HEK293 (cell line): ENCODE measurements around the gene DUSP16.

ENCODE experiments used
- CTCF ChIA-PET: fragments of 350-600 bp; formaldehyde crosslinking; extraction: SDS; loops from one replicate; lab custom pipeline; 2021; ENCODE audit warnings: antibody characterized with exemption; lab: Yijun Ruan, JAX
- POLR2A ChIA-PET: fragments of 300-600 bp; formaldehyde crosslinking; extraction: SDS; loops from one replicate; lab custom pipeline; 2020; ENCODE audit warnings: antibody characterized with exemption, inconsistent platforms; lab: Yijun Ruan, JAX
- H3K27ac ChIP-seq: fragments of 200-500 bp; sonication (Bioruptor generic); 2 replicates; pipeline ENCODE4 v1.5.1; 2014; ENCODE audit warnings: low read depth, low read length, control low read depth, inconsistent platforms; ENCODE audit errors: extremely low read depth
- H3K36me3 ChIP-seq, 2 experiments: fragments of 200-500 bp in 1 of 2; sonication (Bioruptor generic) in 1 of 2; 1 replicate in 1 of 2; 2 replicates in 1 of 2; pipeline ENCODE4 v1.5.1; 2014 to 2017; ENCODE audit warnings: inconsistent platforms in 2 of 2, low read length in 2 of 2; ENCODE audit not compliant: control insufficient read depth in 2 of 2, insufficient read depth in 1 of 2
- H3K4me1 ChIP-seq: fragments of 200-500 bp; sonication (Bioruptor generic); 2 replicates; pipeline ENCODE4 v1.5.1; 2014; ENCODE audit warnings: mild to moderate bottlenecking, low read length, inconsistent platforms; ENCODE audit not compliant: control insufficient read depth, insufficient read depth
- H3K4me3 ChIP-seq: 2 replicates; pipeline ENCODE4 v1.5.1; 2011; ENCODE audit warnings: low read depth, mild to moderate bottlenecking, control low read depth, low read length, moderate library complexity
- H3K9me3 ChIP-seq: fragments of 200-500 bp; sonication (Bioruptor generic); 2 replicates; pipeline ENCODE4 v1.5.1; 2014; ENCODE audit warnings: low read depth, low read length, inconsistent platforms; ENCODE audit not compliant: control insufficient read depth, insufficient read depth
- KLF16 ChIP-seq: fragments of 450-650 bp; formaldehyde crosslinking; IDR thresholded peaks from 2 replicates; pipeline ENCODE4 v1.5.1; 2017; ENCODE audit warnings: missing biosample characterization, missing genetic modification characterization
- OSR2 ChIP-seq: fragments of 450-650 bp; formaldehyde crosslinking; IDR thresholded peaks from 2 replicates; pipeline ENCODE4 v1.5.1; 2016; ENCODE audit warnings: missing biosample characterization, missing genetic modification characterization
- PRDM10 ChIP-seq: fragments of 450-650 bp; formaldehyde crosslinking; IDR thresholded peaks from 2 replicates; pipeline ENCODE4 v1.5.1; 2016; ENCODE audit warnings: missing biosample characterization, missing genetic modification characterization
- REPIN1 ChIP-seq: fragments of 450-650 bp; formaldehyde crosslinking; IDR thresholded peaks from 2 replicates; pipeline ENCODE4 v1.5.1; 2017; ENCODE audit warnings: missing biosample characterization, missing genetic modification characterization, low read depth
- SETDB1 ChIP-seq: IDR thresholded peaks from one replicate; pipeline ENCODE4 v1.6.1; 2017; ENCODE audit warnings: mild to moderate bottlenecking, low read length, moderate library complexity, mixed read lengths; ENCODE audit not compliant: insufficient read length
- ZNF311 ChIP-seq: fragments of 450-650 bp; formaldehyde crosslinking; IDR thresholded peaks from 2 replicates; pipeline ENCODE4 v1.5.1; 2017; ENCODE audit warnings: missing biosample characterization, missing genetic modification characterization, borderline replicate concordance
- ZNF362 ChIP-seq: fragments of 450-650 bp; formaldehyde crosslinking; IDR thresholded peaks from 2 replicates; pipeline ENCODE4 v1.5.1; 2016; ENCODE audit warnings: missing biosample characterization, missing genetic modification characterization
- ZNF394 ChIP-seq: fragments of 450-650 bp; formaldehyde crosslinking; IDR thresholded peaks from 2 replicates; pipeline ENCODE4 v1.5.1; 2016; ENCODE audit warnings: missing biosample characterization, missing genetic modification characterization, mild to moderate bottlenecking, moderate library complexity, borderline replicate concordance
- ZNF529 ChIP-seq: fragments of 450-650 bp; formaldehyde crosslinking; IDR thresholded peaks from 2 replicates; pipeline ENCODE4 v1.5.1; 2017; ENCODE audit warnings: missing genetic modification characterization, missing biosample characterization; ENCODE audit not compliant: insufficient replicate concordance
- ZNF530 ChIP-seq: fragments of 450-650 bp; formaldehyde crosslinking; IDR thresholded peaks from 2 replicates; pipeline ENCODE4 v1.5.1; 2016; ENCODE audit warnings: low read depth, missing biosample characterization, missing genetic modification characterization
- ZNF549 ChIP-seq: fragments of 450-650 bp; IDR thresholded peaks from 2 replicates; pipeline ENCODE4 v1.5.1; 2018; ENCODE audit warnings: missing biosample characterization, missing genetic modification characterization, mild to moderate bottlenecking, inconsistent platforms, moderate library complexity
- ZNF629 ChIP-seq: fragments of 450-650 bp; formaldehyde crosslinking; IDR thresholded peaks from 2 replicates; pipeline ENCODE4 v1.5.1; 2017; ENCODE audit warnings: missing biosample characterization, missing genetic modification characterization
- ZNF707 ChIP-seq: fragments of 450-650 bp; formaldehyde crosslinking; IDR thresholded peaks from 2 replicates; pipeline ENCODE4 v1.5.1; 2016; ENCODE audit warnings: missing biosample characterization, missing genetic modification characterization
- ZSCAN5A ChIP-seq: fragments of 450-650 bp; formaldehyde crosslinking; IDR thresholded peaks from 2 replicates; pipeline ENCODE4 v1.5.1; 2016; ENCODE audit warnings: missing biosample characterization, missing genetic modification characterization

DUSP16 gene

GRCh38 chr12:12439636-12440035, 123.0 kb downstream of the DUSP16 start (continued):
- TF ChIP-seq ZNF629 (tag by site-specific recombination) (no peak), ZNF311 (tag by site-specific recombination) (no peak), ZNF707 (tag by site-specific recombination) (no peak), ZNF529 (no peak)

GRCh38 chr12:12436831-12437345, 125.8 kb downstream of the DUSP16 start:
- ChIA-PET CTCF (interaction anchor here (0.5 kb wide), 1 partner anchor 1371 kb away, joined by 3 read pairs; no protein-coding TSS in a partner anchor), POLR2A (no interaction called here)
- Histone ChIP-seq H3K27ac (no peak overlapping the region), H3K36me3 (peaks cover 0 to 4% of the 10 kb centered on the region in 2 experiments; a peak in 2 of 3 replicates), H3K9me3 (no peaks in the 10 kb centered on the region), H3K4me1 (no peaks in the 10 kb centered on the region), H3K4me3 (no peak overlapping the region)
- TF ChIP-seq SETDB1 (peak; percentile 49), KLF16 (tag by site-specific recombination) (no peak)

- Histone ChIP-seq H3K4me3 (no peak overlapping the region), H3K27ac (no peak overlapping the region), H3K36me3 (peaks cover 0 to 4% of the 10 kb centered on the region in 2 experiments), H3K4me1 (no peaks in the 10 kb centered on the region), H3K9me3 (no peaks in the 10 kb centered on the region)
- ChIA-PET CTCF (interaction anchor here (0.6 to 0.7 kb wide), 2 partner anchors 22 to 370 kb away, joined by 3 read pairs; no protein-coding TSS in a partner anchor), POLR2A (interaction anchor here (0.7 kb wide), 1 partner anchor 12 kb away, joined by 5 read pairs; no protein-coding TSS in a partner anchor)
- TF ChIP-seq OSR2 (tag by site-specific recombination) (peak; percentile 62), ZNF549 (tag by site-specific recombination) (no peak), ZSCAN5A (tag by site-specific recombination) (no peak), REPIN1 (tag by site-specific recombination) (no peak), ZNF530 (tag by site-specific recombination) (no peak), PRDM10 (tag by site-specific recombination) (peak; percentile 95), ZNF394 (tag by site-specific recombination) (no peak), ZNF362 (tag by site-specific recombination) (peak; percentile 77; the same call in 1 of the 2 replicates)
Measured at GRCh38 chr12:12433203-12433731, 129.4 kb downstream of the DUSP16 start.
